Kidney epithelial cell (primary cell): ENCODE data around the gene OR52B6. TPM values are rescaled to one million over a fixed set of nuclear protein-coding genes. Genes with fewer than 3 reads are reported as not detected.

Experiments used
- DNase-seq: peaks from one replicate; pipeline ENCODE4 v3.0.0-alpha.2; 2010; ENCODE audit warnings: low read depth
- H3K27me3 ChIP-seq: 2 replicates; pipeline ENCODE4 v1.6.0; 2011; ENCODE audit warnings: low read length; ENCODE audit not compliant: control insufficient read depth, insufficient read depth
- H3K36me3 ChIP-seq: 2 replicates; pipeline ENCODE4 v1.5.1; 2011; ENCODE audit warnings: low read length; ENCODE audit not compliant: control insufficient read depth, insufficient read depth
- H3K4me3 ChIP-seq: 2 replicates; pipeline ENCODE4 v1.5.1; 2011; ENCODE audit warnings: low read depth, mild to moderate bottlenecking, control low read depth, low read length
- total RNA-seq: library from RNA; depleted of rRNA; stranded (reverse); fragments of >200 nt; gene quantifications from 2 replicates; pipeline ENCODE4 v1.2.3, GENCODE V29; 2015
- TF ChIP-seq, protein P1 (sequence below): IDR thresholded peaks from 2 replicates; pipeline ENCODE4 v1.5.1; 2011; ENCODE audit warnings: mild to moderate bottlenecking, moderate library complexity, low read length, control low read depth, inconsistent platforms; ENCODE audit not compliant: insufficient read depth, poor library complexity, severe bottlenecking

Gene OR52B6, protein sequence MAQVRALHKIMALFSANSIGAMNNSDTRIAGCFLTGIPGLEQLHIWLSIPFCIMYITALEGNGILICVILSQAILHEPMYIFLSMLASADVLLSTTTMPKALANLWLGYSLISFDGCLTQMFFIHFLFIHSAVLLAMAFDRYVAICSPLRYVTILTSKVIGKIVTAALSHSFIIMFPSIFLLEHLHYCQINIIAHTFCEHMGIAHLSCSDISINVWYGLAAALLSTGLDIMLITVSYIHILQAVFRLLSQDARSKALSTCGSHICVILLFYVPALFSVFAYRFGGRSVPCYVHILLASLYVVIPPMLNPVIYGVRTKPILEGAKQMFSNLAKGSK
- total RNA-seq = not detected in 2 replicates

- Histone ChIP-seq H3K4me3 (no peak within 1 kb of the TSS), H3K36me3 (no peaks in the 10 kb centered on the region), H3K27me3 (no peaks in the 10 kb centered on the region)
- DNase-seq = no peak
- TF ChIP-seq, protein P1, sequence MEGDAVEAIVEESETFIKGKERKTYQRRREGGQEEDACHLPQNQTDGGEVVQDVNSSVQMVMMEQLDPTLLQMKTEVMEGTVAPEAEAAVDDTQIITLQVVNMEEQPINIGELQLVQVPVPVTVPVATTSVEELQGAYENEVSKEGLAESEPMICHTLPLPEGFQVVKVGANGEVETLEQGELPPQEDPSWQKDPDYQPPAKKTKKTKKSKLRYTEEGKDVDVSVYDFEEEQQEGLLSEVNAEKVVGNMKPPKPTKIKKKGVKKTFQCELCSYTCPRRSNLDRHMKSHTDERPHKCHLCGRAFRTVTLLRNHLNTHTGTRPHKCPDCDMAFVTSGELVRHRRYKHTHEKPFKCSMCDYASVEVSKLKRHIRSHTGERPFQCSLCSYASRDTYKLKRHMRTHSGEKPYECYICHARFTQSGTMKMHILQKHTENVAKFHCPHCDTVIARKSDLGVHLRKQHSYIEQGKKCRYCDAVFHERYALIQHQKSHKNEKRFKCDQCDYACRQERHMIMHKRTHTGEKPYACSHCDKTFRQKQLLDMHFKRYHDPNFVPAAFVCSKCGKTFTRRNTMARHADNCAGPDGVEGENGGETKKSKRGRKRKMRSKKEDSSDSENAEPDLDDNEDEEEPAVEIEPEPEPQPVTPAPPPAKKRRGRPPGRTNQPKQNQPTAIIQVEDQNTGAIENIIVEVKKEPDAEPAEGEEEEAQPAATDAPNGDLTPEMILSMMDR = no peak
Measured at GRCh38 chr11:5580577-5580976, at the start of gene OR52B6. Gene OR52B6, plus strand, starts transcription at chr11:5580877. Its CDS starts 0 bp downstream, at chr11:5580877.

GRCh38 chr11:5531053-5531831, 49.4 kb upstream of the OR52B6 start:
- TF ChIP-seq, protein P1 = no peak
- DNase-seq = no peak
- H3K4me3 ChIP-seq = no peak overlapping the region
- no peaks in the 10 kb centered on the region for H3K36me3 ChIP-seq
- H3K27me3 ChIP-seq = no peaks in the 10 kb centered on the region

- no peak for DNase-seq
- no peaks in the 10 kb centered on the region for H3K36me3 ChIP-seq
- H3K27me3 ChIP-seq = no peaks in the 10 kb centered on the region
- TF ChIP-seq, protein P1 = no peak
- no peak overlapping the region for H3K4me3 ChIP-seq
Measured at GRCh38 chr11:5534046-5534445, 46.6 kb upstream of the OR52B6 start.

DNA sequence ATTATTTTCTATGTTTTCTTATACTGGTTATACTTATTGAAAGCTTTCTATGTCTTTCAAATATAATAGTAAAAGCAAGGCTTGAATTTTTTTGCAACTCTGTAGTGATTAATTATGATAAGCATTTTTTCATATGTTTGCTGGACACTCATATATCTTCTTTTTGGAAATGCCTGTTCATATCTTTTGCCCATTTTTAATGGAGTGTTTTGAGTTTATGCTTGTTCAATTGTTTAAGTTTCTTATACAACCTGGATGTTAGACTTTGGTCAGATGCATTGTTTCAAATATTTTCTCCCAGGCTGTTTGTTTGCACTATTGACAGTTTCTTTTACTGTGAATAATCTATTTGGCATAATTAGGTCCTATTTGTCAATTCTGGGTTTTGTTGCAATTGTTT, 44.2 kb upstream of the OR52B6 start:
- TF ChIP-seq, protein P1 = no peak
- no peak overlapping the region for H3K4me3 ChIP-seq
- H3K27me3 ChIP-seq = no peaks in the 10 kb centered on the region
- no peak for DNase-seq
- H3K36me3 ChIP-seq = no peaks in the 10 kb centered on the region

DNA sequence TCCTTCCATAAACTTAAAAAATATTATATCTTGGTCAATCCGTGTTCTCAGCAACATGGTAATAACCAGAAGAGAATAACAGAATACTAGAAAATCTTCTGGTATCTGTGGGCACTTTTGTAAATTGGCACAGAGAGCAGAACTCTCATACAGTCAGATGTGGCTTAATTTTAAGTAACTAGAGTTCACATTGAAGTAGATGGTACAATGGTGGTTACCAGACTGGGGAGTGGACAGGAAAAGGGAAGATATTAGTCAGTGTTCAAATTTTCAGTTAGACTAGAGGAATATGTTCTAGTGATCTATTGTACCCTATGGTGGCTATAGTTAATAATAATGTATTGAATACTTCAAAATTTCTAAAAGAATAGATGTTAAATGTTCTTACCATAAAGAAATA, 39.2 kb upstream of the OR52B6 start:
- no peaks in the 10 kb centered on the region for H3K36me3 ChIP-seq
- no peaks in the 10 kb centered on the region for H3K27me3 ChIP-seq
- no peak overlapping the region for H3K4me3 ChIP-seq
- no peak for DNase-seq
- TF ChIP-seq, protein P1 = no peak
